OCI-LY7 (cell line): ENCODE measurements around the gene TNP2. TPM values are rescaled to one million over a fixed set of nuclear protein-coding genes. Genes with fewer than 3 reads are reported as not detected.

Source experiments
- BruUV-seq: library from RNA; stranded (reverse); fragments of 400-500 nt; replicated peaks from 2 replicates; lab custom pipeline; 2021; lab: Mats Ljungman, UMichigan
- CTCF ChIA-PET: fragments of 300-600 bp; sonication (Branson Sonifier 250); formaldehyde crosslinking; loops from one replicate; lab custom pipeline; 2022; ENCODE audit warnings: antibody characterized with exemption; ENCODE audit not compliant: unreplicated experiment; lab: Charles Lee
- POLR2A ChIA-PET: fragments of 300-600 bp; sonication (Branson Sonifier 250); formaldehyde crosslinking; loops from one replicate; lab custom pipeline; 2022; ENCODE audit warnings: antibody characterized with exemption; lab: Charles Lee
- DNase-seq: peaks from one replicate; pipeline ENCODE4 v3.0.0-alpha.2; 2015; ENCODE audit warnings: low spot score
- H2AFZ ChIP-seq: fragments of 200-600 bp; sonication (generic), shearing (Covaris generic); 2 replicates; pipeline ENCODE4 v1.6.1; 2014; ENCODE audit warnings: mild to moderate bottlenecking, antibody characterized with exemption, low read length, moderate library complexity
- H3K27ac ChIP-seq: fragments of 200-600 bp; sonication (generic); 2 replicates; pipeline ENCODE4 v1.5.1; 2014; ENCODE audit warnings: mixed run types, low read depth, mild to moderate bottlenecking, moderate library complexity, low read length, inconsistent platforms; ENCODE audit not compliant: poor library complexity, severe bottlenecking
- H3K36me3 ChIP-seq: fragments of 200-600 bp; sonication (generic); 2 replicates; pipeline ENCODE4 v1.6.1; 2014; ENCODE audit warnings: mild to moderate bottlenecking, antibody characterized with exemption, low read length, moderate library complexity, mixed read lengths; ENCODE audit not compliant: insufficient read depth
- H3K4me1 ChIP-seq: fragments of 200-600 bp; sonication (generic); 2 replicates; pipeline ENCODE4 v1.5.1; 2014; ENCODE audit warnings: mild to moderate bottlenecking, low read length; ENCODE audit not compliant: insufficient read depth, poor library complexity, severe bottlenecking
- H3K4me2 ChIP-seq: fragments of 200-600 bp; sonication (generic); 2 replicates; pipeline ENCODE4 v1.6.1; 2014; ENCODE audit warnings: mild to moderate bottlenecking, low read length
- H3K4me3 ChIP-seq: fragments of 200-600 bp; sonication (generic); 2 replicates; pipeline ENCODE4 v1.5.1; 2014; ENCODE audit warnings: mild to moderate bottlenecking, low read depth, low read length; ENCODE audit not compliant: poor library complexity, severe bottlenecking
- H3K79me2 ChIP-seq: fragments of 200-600 bp; sonication (generic); 2 replicates; pipeline ENCODE4 v1.6.1; 2016; ENCODE audit warnings: low read depth, mild to moderate bottlenecking, low read length, moderate library complexity, mixed read lengths; ENCODE audit not compliant: insufficient read depth
- H3K9me2 ChIP-seq: fragments of 200-600 bp; sonication (generic); 2 replicates; pipeline ENCODE4 v1.6.1; 2016; ENCODE audit warnings: mild to moderate bottlenecking, low read length, mixed read lengths; ENCODE audit not compliant: insufficient read depth
- H3K9me3 ChIP-seq: fragments of 200-600 bp; sonication (generic); 2 replicates; pipeline ENCODE4 v1.6.1; 2014; ENCODE audit warnings: mild to moderate bottlenecking, mixed run types, low read length, mixed read lengths
- H4K20me1 ChIP-seq: fragments of 200-600 bp; sonication (generic); 2 replicates; pipeline ENCODE4 v1.6.1; 2014; ENCODE audit warnings: mild to moderate bottlenecking, antibody characterized with exemption, low read length, moderate library complexity, mixed read lengths; ENCODE audit not compliant: insufficient read depth
- EZH2phosphoT487 ChIP-seq: fragments of 200-600 bp; sonication (generic); IDR thresholded peaks from 2 replicates; pipeline ENCODE4 v1.6.1; 2018; ENCODE audit warnings: low read depth, borderline replicate concordance, mild to moderate bottlenecking, mixed run types, antibody characterized with exemption, low read length, moderate library complexity, mixed read lengths
- intact Hi-C: fragments of 100-400 bp; cut with micrococcal nuclease; formaldehyde crosslinking; loops from one replicate; pipeline ENCODE4 v1.10.0; 2022; ENCODE audit not compliant: unreplicated experiment
- total RNA-seq, 2 experiments: library from RNA; depleted of rRNA in 1 of 2; stranded (reverse); fragments of >200 nt in 1 of 2; shearing (Covaris generic) in 1 of 2; gene quantifications; 2 replicates each; pipeline ENCODE4 v1.2.3, GENCODE V29; 2014 to 2022
- TF ChIP-seq, protein P1 (sequence below): fragments of 200-600 bp; sonication (generic); conservative IDR thresholded peaks from 2 replicates; pipeline ENCODE4 v1.5.1; 2014; ENCODE audit warnings: mild to moderate bottlenecking, antibody characterized with exemption, low read length, moderate library complexity, mixed read lengths

Gene TNP2
- total RNA-seq, 2 experiments from 2014 or later: not detected

- Histone ChIP-seq H3K36me3 (no peaks in the 10 kb centered on the region), H3K4me1 (peaks cover 12% of the 10 kb centered on the region), H4K20me1 (no peaks in the 10 kb centered on the region), H2AFZ (no peak within 1 kb of the TSS), H3K9me3 (no peaks in the 10 kb centered on the region), H3K9me2 (no peaks in the 10 kb centered on the region), H3K27ac (no peak within 1 kb of the TSS), H3K4me3 (no peak within 1 kb of the TSS), H3K79me2 (no peaks in the 10 kb centered on the region), H3K4me2 (no peak within 1 kb of the TSS)
- DNase-seq: no peak
- intact Hi-C loops: no loop called here
- ChIA-PET CTCF (no interaction called here), POLR2A (no interaction called here)
- no TSS peak for BruUV-seq
- TF ChIP-seq, protein P1, sequence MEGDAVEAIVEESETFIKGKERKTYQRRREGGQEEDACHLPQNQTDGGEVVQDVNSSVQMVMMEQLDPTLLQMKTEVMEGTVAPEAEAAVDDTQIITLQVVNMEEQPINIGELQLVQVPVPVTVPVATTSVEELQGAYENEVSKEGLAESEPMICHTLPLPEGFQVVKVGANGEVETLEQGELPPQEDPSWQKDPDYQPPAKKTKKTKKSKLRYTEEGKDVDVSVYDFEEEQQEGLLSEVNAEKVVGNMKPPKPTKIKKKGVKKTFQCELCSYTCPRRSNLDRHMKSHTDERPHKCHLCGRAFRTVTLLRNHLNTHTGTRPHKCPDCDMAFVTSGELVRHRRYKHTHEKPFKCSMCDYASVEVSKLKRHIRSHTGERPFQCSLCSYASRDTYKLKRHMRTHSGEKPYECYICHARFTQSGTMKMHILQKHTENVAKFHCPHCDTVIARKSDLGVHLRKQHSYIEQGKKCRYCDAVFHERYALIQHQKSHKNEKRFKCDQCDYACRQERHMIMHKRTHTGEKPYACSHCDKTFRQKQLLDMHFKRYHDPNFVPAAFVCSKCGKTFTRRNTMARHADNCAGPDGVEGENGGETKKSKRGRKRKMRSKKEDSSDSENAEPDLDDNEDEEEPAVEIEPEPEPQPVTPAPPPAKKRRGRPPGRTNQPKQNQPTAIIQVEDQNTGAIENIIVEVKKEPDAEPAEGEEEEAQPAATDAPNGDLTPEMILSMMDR: no peak
- TF ChIP-seq EZH2phosphoT487: no peak
These were observed 7.2 kb upstream of the TNP2 start, which contains the start of gene PRM2 for GRCh38 chr16:11276143-11276895. PRM2 (minus strand) TSS chr16:11276480; CDS start chr16:11276370, 110 bp downstream.

- Histone ChIP-seq H4K20me1 (no peaks in the 10 kb centered on the region), H3K9me2 (no peaks in the 10 kb centered on the region), H3K4me3 (no peak overlapping the region), H2AFZ (no peak overlapping the region), H3K4me1 (peaks cover 12% of the 10 kb centered on the region), H3K9me3 (no peaks in the 10 kb centered on the region), H3K4me2 (no peak overlapping the region), H3K27ac (no peak overlapping the region), H3K79me2 (no peaks in the 10 kb centered on the region), H3K36me3 (no peaks in the 10 kb centered on the region)
- DNase-seq: no peak
- intact Hi-C loops: no loop called here
- ChIA-PET POLR2A (no interaction called here), CTCF (no interaction called here)
- TF ChIP-seq EZH2phosphoT487: no peak
- TF ChIP-seq, protein P1: no peak
- no TSS peak for BruUV-seq
These were observed 5.8 kb upstream of the TNP2 start for GRCh38 chr16:11274964-11275363.

GRCh38 chr16:11273721-11274324 is 4.7 kb upstream of the TNP2 start:
- intact Hi-C loops: no loop called here
- Histone ChIP-seq H2AFZ (no peak overlapping the region), H3K9me3 (no peaks in the 10 kb centered on the region), H3K27ac (no peak overlapping the region), H3K9me2 (no peaks in the 10 kb centered on the region), H4K20me1 (no peaks in the 10 kb centered on the region), H3K36me3 (no peaks in the 10 kb centered on the region), H3K79me2 (no peaks in the 10 kb centered on the region), H3K4me2 (no peak overlapping the region), H3K4me1 (peaks cover 2% of the 10 kb centered on the region), H3K4me3 (no peak overlapping the region)
- BruUV-seq: no TSS peak
- no peak for TF ChIP-seq EZH2phosphoT487
- TF ChIP-seq, protein P1: no peak
- ChIA-PET CTCF (no interaction called here), POLR2A (interaction anchor here (1.3 kb wide), 1 partner anchor 10 kb away, joined by 3 read pairs; no protein-coding TSS in a partner anchor)
- no peak for DNase-seq
